Panc1 (cell line): ENCODE data around the gene FFAR2.

ENCODE experiments used
- CTCF ChIP-seq: fragments of 450-650 bp; IDR thresholded peaks from 2 replicates; pipeline ENCODE4 v1.5.1; 2017; ENCODE audit warnings: mild to moderate bottlenecking
- POLR2AphosphoS5 ChIP-seq: IDR thresholded peaks from 2 replicates; pipeline ENCODE4 v1.6.1; 2012; ENCODE audit warnings: mild to moderate bottlenecking, low read depth, low read length, moderate library complexity
- REST ChIP-seq, 2 experiments: IDR thresholded peaks; 2 replicates each; pipeline ENCODE4 v1.6.1; 2011 to 2012; ENCODE audit warnings: low read depth in 2 of 2, control low read depth in 1 of 2, low read length in 1 of 2, mild to moderate bottlenecking in 1 of 2, moderate library complexity in 1 of 2; ENCODE audit not compliant: insufficient read depth in 1 of 2
- SIN3A ChIP-seq: IDR thresholded peaks from 2 replicates; pipeline ENCODE4 v1.6.1; 2012; ENCODE audit warnings: low read depth, mild to moderate bottlenecking, low read length, moderate library complexity, borderline replicate concordance; ENCODE audit not compliant: insufficient read depth

DNA sequence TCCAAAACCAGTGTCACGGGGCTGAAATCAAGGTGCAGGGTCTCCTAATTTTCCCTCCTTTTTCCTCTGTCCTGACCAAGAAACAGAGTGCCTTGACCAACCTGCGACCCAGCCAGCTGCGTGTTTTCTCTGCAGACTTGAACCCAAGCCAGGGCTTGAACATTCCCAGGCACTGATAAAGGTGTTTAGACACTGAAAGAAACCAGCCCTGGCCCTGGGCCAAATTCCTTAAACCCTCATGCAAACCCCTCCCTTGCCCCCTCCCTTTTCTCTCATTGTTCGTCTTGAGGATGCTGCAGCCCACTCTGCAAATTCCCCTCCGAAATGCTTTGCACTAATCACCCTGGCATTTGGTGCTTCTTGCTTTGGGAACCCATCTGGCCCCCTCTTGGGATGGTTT lies 9.5 kb upstream of the FFAR2 start:
- TF ChIP-seq POLR2AphosphoS5 (no peak), CTCF (no peak), SIN3A (no peak), REST (IDR thresholded peaks at IDR 0.05; ENCODE audit: insufficient read depth in 1 of 2, low read depth in 2 of 2, low read length in 1 of 2) (no peak)
